H9 (cell line): ENCODE results near the gene NBEA. TPM values are rescaled to one million over a fixed set of nuclear protein-coding genes. Genes with fewer than 3 reads are reported as not detected.

Experiments used
- DNase-seq: peaks from one replicate; pipeline ENCODE4 v3.0.0-alpha.2; 2017
- H2AFZ ChIP-seq: one replicate; pipeline ENCODE4 v1.6.1; 2013; ENCODE audit warnings: mild to moderate bottlenecking, low read length, control low read depth, moderate library complexity
- H2AK5ac ChIP-seq: 2 replicates; pipeline ENCODE4 v1.6.1; 2013; ENCODE audit warnings: low read length, control low read depth, mixed read lengths; ENCODE audit not compliant: insufficient read length
- H2BK120ac ChIP-seq: one replicate; pipeline ENCODE4 v1.6.1; 2013; ENCODE audit warnings: low read depth, mild to moderate bottlenecking, low read length, control low read depth, inconsistent platforms; ENCODE audit not compliant: poor library complexity, severe bottlenecking
- H2BK12ac ChIP-seq: 2 replicates; pipeline ENCODE4 v1.6.1; 2013; ENCODE audit warnings: low read length, control low read depth, mixed read lengths, low read depth; ENCODE audit not compliant: insufficient read length
- H2BK15ac ChIP-seq: 2 replicates; pipeline ENCODE4 v1.6.1; 2013; ENCODE audit warnings: low read depth, low read length, control low read depth
- H2BK20ac ChIP-seq: one replicate; pipeline ENCODE4 v1.6.1; 2013; ENCODE audit warnings: low read depth, mild to moderate bottlenecking, low read length, control low read depth, inconsistent platforms; ENCODE audit not compliant: poor library complexity, severe bottlenecking
- H2BK5ac ChIP-seq: 2 replicates; pipeline ENCODE4 v1.6.1; 2013; ENCODE audit warnings: low read length, control low read depth, mixed read lengths; ENCODE audit not compliant: insufficient read length
- H3K14ac ChIP-seq: 2 replicates; pipeline ENCODE4 v1.6.1; 2013; ENCODE audit warnings: low read length, control low read depth; ENCODE audit not compliant: insufficient read depth
- H3K18ac ChIP-seq: 2 replicates; pipeline ENCODE4 v1.6.1; 2013; ENCODE audit warnings: low read depth, mild to moderate bottlenecking, mixed read lengths, low read length, control low read depth; ENCODE audit not compliant: insufficient read length
- H3K23ac ChIP-seq: 2 replicates; pipeline ENCODE4 v1.6.1; 2013; ENCODE audit warnings: low read length, control low read depth, mixed read lengths, low read depth; ENCODE audit not compliant: insufficient read length
- H3K23me2 ChIP-seq: 2 replicates; pipeline ENCODE4 v1.6.1; 2013; ENCODE audit warnings: low read depth, mild to moderate bottlenecking, mixed read lengths, low read length, control low read depth; ENCODE audit not compliant: insufficient read length, poor library complexity, severe bottlenecking
- H3K27ac ChIP-seq: 2 replicates; pipeline ENCODE4 v1.5.1; 2013; ENCODE audit warnings: low read length, control low read depth, mixed read lengths, low read depth; ENCODE audit not compliant: insufficient read length
- H3K27me3 ChIP-seq: 2 replicates; pipeline ENCODE4 v1.6.1; 2013; ENCODE audit warnings: low read length, control low read depth, inconsistent platforms; ENCODE audit not compliant: insufficient read depth
- H3K4ac ChIP-seq: 2 replicates; pipeline ENCODE4 v1.6.1; 2013; ENCODE audit warnings: low read depth, mild to moderate bottlenecking, control low read depth, inconsistent platforms, low read length, moderate library complexity
- H3K4me1 ChIP-seq: 2 replicates; pipeline ENCODE4 v1.6.1; 2013; ENCODE audit warnings: low read length, control low read depth, inconsistent platforms; ENCODE audit not compliant: insufficient read depth
- H3K4me2 ChIP-seq: 2 replicates; pipeline ENCODE4 v1.6.1; 2013; ENCODE audit warnings: low read length, control low read depth, mixed read lengths; ENCODE audit not compliant: insufficient read length, insufficient read depth
- H3K56ac ChIP-seq: 2 replicates; pipeline ENCODE4 v1.6.1; 2013; ENCODE audit warnings: low read depth, mild to moderate bottlenecking, mixed read lengths, low read length, control low read depth; ENCODE audit not compliant: insufficient read length
- H3K79me1 ChIP-seq: 2 replicates; pipeline ENCODE4 v1.6.1; 2013; ENCODE audit warnings: low read depth, mild to moderate bottlenecking, moderate library complexity, low read length, control low read depth, inconsistent platforms; ENCODE audit not compliant: insufficient read depth, poor library complexity, severe bottlenecking
- H3K79me2 ChIP-seq: 2 replicates; pipeline ENCODE4 v1.6.1; 2013; ENCODE audit warnings: low read length, control low read depth, inconsistent platforms; ENCODE audit not compliant: insufficient read depth
- H3K9ac ChIP-seq: 2 replicates; pipeline ENCODE4 v1.6.1; 2013; ENCODE audit warnings: low read length, control low read depth, mixed read lengths; ENCODE audit not compliant: insufficient read length; ENCODE audit errors: extremely low read depth
- H3K9me3 ChIP-seq: one replicate; pipeline ENCODE4 v1.6.1; 2013; ENCODE audit warnings: low read depth, low read length, inconsistent platforms; ENCODE audit not compliant: control insufficient read depth
- H3T11ph ChIP-seq: one replicate; pipeline ENCODE4 v1.6.1; 2013; ENCODE audit warnings: mild to moderate bottlenecking, low read length, control low read depth, inconsistent platforms
- H4K20me1 ChIP-seq: one replicate; pipeline ENCODE4 v1.6.1; 2013; ENCODE audit not compliant: control insufficient read depth, insufficient read length, insufficient read depth
- H4K5ac ChIP-seq: 2 replicates; pipeline ENCODE4 v1.6.1; 2013; ENCODE audit warnings: low read depth, mild to moderate bottlenecking, mixed read lengths, low read length, control low read depth; ENCODE audit not compliant: insufficient read length
- H4K8ac ChIP-seq: replicated peaks from 2 replicates; pipeline ENCODE4 v1.6.1; 2013; ENCODE audit warnings: low read length, control low read depth, mixed read lengths, low read depth; ENCODE audit not compliant: insufficient read length
- H4K91ac ChIP-seq: 2 replicates; pipeline ENCODE4 v1.6.1; 2013; ENCODE audit warnings: low read depth, mild to moderate bottlenecking, moderate library complexity, mixed read lengths, low read length, control low read depth; ENCODE audit not compliant: insufficient read length
- H3K27ac Mint-ChIP-seq, 3 experiments: 2 replicates in 2 of 3; 3 replicates in 1 of 3; pipeline ENCODE4 v1.8.0; 2020 to 2021; ENCODE audit warnings: mixed read lengths in 3 of 3, mild to moderate bottlenecking in 1 of 3, moderate library complexity in 1 of 3
- H3K27me3 Mint-ChIP-seq: 2 replicates; pipeline ENCODE4 v1.8.0; 2021; ENCODE audit warnings: low read depth, mild to moderate bottlenecking, moderate library complexity, mixed read lengths
- H3K36me3 Mint-ChIP-seq, 3 experiments: 2 replicates in 2 of 3; 3 replicates in 1 of 3; pipeline ENCODE4 v1.8.0; 2020 to 2021; ENCODE audit warnings: low read depth in 3 of 3, mixed read lengths in 3 of 3; ENCODE audit not compliant: insufficient read depth in 1 of 3
- H3K4me1 Mint-ChIP-seq, 2 experiments: 2 replicates each; pipeline ENCODE4 v1.8.0; 2020; ENCODE audit warnings: mixed read lengths in 2 of 2
- H3K4me3 Mint-ChIP-seq, 2 experiments: 2 replicates in 1 of 2; 3 replicates in 1 of 2; pipeline ENCODE4 v1.8.0; 2020 to 2021; ENCODE audit warnings: mild to moderate bottlenecking in 2 of 2, mixed read lengths in 2 of 2, moderate library complexity in 1 of 2
- H3K9me3 Mint-ChIP-seq, 2 experiments: 2 replicates in 1 of 2; 3 replicates in 1 of 2; pipeline ENCODE4 v1.8.0; 2020; ENCODE audit warnings: mild to moderate bottlenecking in 2 of 2, mixed read lengths in 2 of 2, moderate library complexity in 1 of 2
- total RNA-seq: library from RNA; stranded (reverse); gene quantifications from 2 replicates; pipeline ENCODE4 v1.2.1, GENCODE V29; 2021
- TF ChIP-seq, protein P1 (sequence below): fragments of 200-600 bp; sonication (generic); conservative IDR thresholded peaks from 3 replicates; pipeline ENCODE4 v1.8.0; 2021; ENCODE audit warnings: antibody characterized with exemption, mild to moderate bottlenecking

NBEA gene
- total RNA-seq, 1 experiment from 2014 or later, result 17.3 TPM

DNA sequence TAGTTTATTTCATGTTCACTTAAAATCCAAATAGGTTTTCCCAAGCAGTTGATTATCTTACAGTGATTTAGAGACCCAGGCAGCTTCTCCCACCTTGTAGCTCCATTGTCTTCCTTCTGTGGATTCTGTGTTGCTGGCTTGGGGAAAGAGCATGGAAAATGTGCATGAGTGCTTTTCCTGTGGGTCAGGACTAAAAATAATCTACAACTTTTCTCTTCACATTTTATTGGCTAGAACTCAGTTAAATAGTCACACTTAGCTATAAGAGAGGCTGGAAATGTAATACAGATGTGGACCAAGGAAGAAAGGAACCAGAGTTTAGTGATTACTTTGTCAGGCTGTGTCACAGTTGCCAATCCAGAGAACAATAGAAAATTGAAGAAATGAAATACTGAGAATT lies 198.8 kb downstream of the NBEA start:
- Histone ChIP-seq H3K56ac (no peak overlapping the region), H4K5ac (no peak overlapping the region), H2BK120ac (no peak overlapping the region), H2BK15ac (no peak overlapping the region), H4K20me1 (no peaks in the 10 kb centered on the region), H3K14ac (no peak overlapping the region), H3K18ac (no peak overlapping the region), H2BK5ac (no peak overlapping the region), H3K79me2 (no peaks in the 10 kb centered on the region), H3K27ac (no peak overlapping the region), H3K23me2 (no peaks in the 10 kb centered on the region), H2BK20ac (no peak overlapping the region), H3T11ph (no peak overlapping the region), H3K4ac (no peak overlapping the region), H2AFZ (no peak overlapping the region), H3K9ac (no peak overlapping the region), H4K91ac (no peak overlapping the region), H3K4me2 (no peak overlapping the region), H2BK12ac (no peak overlapping the region), H3K79me1 (no peaks in the 10 kb centered on the region), H3K27me3 (no peaks in the 10 kb centered on the region), H3K9me3 (no peaks in the 10 kb centered on the region), H3K23ac (no peak overlapping the region), H4K8ac (no peak overlapping the region), H2AK5ac (no peak overlapping the region), H3K4me1 (no peaks in the 10 kb centered on the region)
- no peaks in the 10 kb centered on the region for H3K27me3 Mint-ChIP-seq
- H3K4me3 Mint-ChIP-seq, result no peak overlapping the region
- H3K9me3 Mint-ChIP-seq, result no peaks in the 10 kb centered on the region
- peaks cover 0 to 2% of the 10 kb centered on the region in 2 experiments; a peak in 1 of 4 replicates for H3K4me1 Mint-ChIP-seq
- no peak overlapping the region; a peak in 1 of 7 replicates for H3K27ac Mint-ChIP-seq
- TF ChIP-seq, protein P1, sequence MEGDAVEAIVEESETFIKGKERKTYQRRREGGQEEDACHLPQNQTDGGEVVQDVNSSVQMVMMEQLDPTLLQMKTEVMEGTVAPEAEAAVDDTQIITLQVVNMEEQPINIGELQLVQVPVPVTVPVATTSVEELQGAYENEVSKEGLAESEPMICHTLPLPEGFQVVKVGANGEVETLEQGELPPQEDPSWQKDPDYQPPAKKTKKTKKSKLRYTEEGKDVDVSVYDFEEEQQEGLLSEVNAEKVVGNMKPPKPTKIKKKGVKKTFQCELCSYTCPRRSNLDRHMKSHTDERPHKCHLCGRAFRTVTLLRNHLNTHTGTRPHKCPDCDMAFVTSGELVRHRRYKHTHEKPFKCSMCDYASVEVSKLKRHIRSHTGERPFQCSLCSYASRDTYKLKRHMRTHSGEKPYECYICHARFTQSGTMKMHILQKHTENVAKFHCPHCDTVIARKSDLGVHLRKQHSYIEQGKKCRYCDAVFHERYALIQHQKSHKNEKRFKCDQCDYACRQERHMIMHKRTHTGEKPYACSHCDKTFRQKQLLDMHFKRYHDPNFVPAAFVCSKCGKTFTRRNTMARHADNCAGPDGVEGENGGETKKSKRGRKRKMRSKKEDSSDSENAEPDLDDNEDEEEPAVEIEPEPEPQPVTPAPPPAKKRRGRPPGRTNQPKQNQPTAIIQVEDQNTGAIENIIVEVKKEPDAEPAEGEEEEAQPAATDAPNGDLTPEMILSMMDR, result no peak
- peaks cover 16 to 22% (median 16%) of the 10 kb centered on the region in 3 experiments for H3K36me3 Mint-ChIP-seq
- no peak for DNase-seq
